Breast epithelium (tissue), 3 donors: Measurements from ENCODE around the gene NR6A1.

Source experiments
- POLR2A ChIP-seq: fragments of 450-650 bp; IDR thresholded peaks from one replicate; pipeline ENCODE4 v1.6.1; 2016; ENCODE audit warnings: antibody characterized with exemption, mild to moderate bottlenecking, moderate library complexity
- TF ChIP-seq, protein P1 (sequence below), 3 donors: fragments of 450-650 bp; IDR thresholded peaks; one replicate each; pipeline ENCODE4 v1.5.1; 2016 to 2017; ENCODE audit warnings: antibody characterized with exemption in 3 of 3, mild to moderate bottlenecking in 3 of 3, moderate library complexity in 3 of 3

GRCh38 chr9:124693403-124693802 is 77.7 kb downstream of the NR6A1 start:
- TF ChIP-seq, protein P1, sequence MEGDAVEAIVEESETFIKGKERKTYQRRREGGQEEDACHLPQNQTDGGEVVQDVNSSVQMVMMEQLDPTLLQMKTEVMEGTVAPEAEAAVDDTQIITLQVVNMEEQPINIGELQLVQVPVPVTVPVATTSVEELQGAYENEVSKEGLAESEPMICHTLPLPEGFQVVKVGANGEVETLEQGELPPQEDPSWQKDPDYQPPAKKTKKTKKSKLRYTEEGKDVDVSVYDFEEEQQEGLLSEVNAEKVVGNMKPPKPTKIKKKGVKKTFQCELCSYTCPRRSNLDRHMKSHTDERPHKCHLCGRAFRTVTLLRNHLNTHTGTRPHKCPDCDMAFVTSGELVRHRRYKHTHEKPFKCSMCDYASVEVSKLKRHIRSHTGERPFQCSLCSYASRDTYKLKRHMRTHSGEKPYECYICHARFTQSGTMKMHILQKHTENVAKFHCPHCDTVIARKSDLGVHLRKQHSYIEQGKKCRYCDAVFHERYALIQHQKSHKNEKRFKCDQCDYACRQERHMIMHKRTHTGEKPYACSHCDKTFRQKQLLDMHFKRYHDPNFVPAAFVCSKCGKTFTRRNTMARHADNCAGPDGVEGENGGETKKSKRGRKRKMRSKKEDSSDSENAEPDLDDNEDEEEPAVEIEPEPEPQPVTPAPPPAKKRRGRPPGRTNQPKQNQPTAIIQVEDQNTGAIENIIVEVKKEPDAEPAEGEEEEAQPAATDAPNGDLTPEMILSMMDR (IDR thresholded peaks at IDR 0.05), result no peak
- TF ChIP-seq POLR2A, result no peak
